Measurements from ENCODE around the gene CDHR3. TPM values are rescaled to one million over a fixed set of nuclear protein-coding genes. Genes with fewer than 3 reads are reported as not detected.
A peak's percentile ranks its signal among the peaks of the same experiment; 100 is the strongest.

Gene CDHR3
- total and polyA plus RNA-seq, 2 of the 8 experiments (the other 6 are each of a cell fraction or from before 2014, with no cell fraction given) = 6.4 to 6.8 TPM

DNA sequence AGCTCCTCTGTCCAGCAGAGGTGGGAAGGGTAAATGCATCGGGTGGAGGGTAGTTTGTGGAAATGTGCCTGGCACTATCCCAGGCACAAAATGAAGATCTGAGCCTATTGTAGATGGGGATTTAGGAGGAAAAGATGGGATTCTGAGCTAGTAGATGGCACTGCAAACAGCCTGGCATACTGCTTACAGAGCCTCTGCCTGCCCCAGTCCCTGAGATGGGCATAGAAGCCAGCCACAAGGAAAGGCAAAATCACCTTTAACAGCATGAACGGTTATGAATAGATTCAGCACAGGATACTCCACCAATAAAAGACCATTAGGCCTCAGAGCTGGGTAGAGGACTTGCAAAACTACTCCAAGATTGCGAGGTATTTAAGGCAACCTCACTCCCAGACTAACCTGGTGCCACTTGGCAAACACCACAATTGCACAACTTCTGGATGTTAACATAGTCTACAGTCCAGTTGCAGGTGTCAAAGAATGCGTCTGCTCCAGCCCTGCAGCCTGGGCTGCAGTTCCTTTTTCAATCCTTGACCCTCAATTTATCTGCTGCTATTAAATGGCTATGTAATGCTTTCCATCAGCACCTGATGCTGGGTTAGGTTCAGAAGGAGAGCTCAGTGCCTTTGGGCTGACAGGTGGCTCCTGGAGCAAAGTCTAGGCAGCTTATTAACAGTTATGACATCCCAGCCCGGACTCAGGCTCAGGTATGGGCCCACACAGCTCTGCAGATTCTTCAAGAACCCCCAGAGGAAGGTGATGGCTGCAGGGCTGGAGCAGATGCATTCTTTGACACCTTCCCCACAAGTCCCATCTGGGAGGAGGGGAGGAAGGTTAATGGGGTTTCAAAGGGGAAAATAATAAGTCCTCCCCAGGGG lies 34.0 kb downstream of the CDHR3 start:
- FAIRE-seq (no peak), DNase-seq (ENCODE audit: low read depth in 1 of 2, low spot score in 2 of 2) (no peak)
- no peak for TF ChIP-seq RFX5 (IDR thresholded peaks at IDR 0.05; ENCODE audit: borderline replicate concordance, low read depth, low read length)
- no peak for TF ChIP-seq GABPA (IDR thresholded peaks at IDR 0.05; ENCODE audit: borderline replicate concordance, insufficient read depth, low read length)
- TF ChIP-seq BACH1 (IDR thresholded peaks at IDR 0.05; ENCODE audit: low read length) = no peak
- TF ChIP-seq KDM1A (IDR thresholded peaks at IDR 0.05; ENCODE audit: borderline replicate concordance, low read length) = no peak
- no peak for TF ChIP-seq NANOG (IDR thresholded peaks at IDR 0.05; ENCODE audit: insufficient read depth, low read depth, low read length, poor library complexity, severe bottlenecking)
- TF ChIP-seq TAF1 (IDR thresholded peaks at IDR 0.05; ENCODE audit: low read depth, low read length) = no peak
- TF ChIP-seq TAF7 (optimal IDR thresholded peaks at IDR 0.05; ENCODE audit: borderline replicate concordance, low read depth, low read length) = no peak
- no peak for TF ChIP-seq JUN (IDR thresholded peaks at IDR 0.05; ENCODE audit: low read depth, low read length)
- no peak for TF ChIP-seq RNF2 (IDR thresholded peaks at IDR 0.05; ENCODE audit: borderline replicate concordance, low read depth, low read length, missing control alignments, poor library complexity, severe bottlenecking)
- no peak for TF ChIP-seq POU5F1 (IDR thresholded peaks at IDR 0.05; ENCODE audit: low read depth, low read length)
- Histone ChIP-seq H4K91ac (replicated peaks; ENCODE audit: insufficient read length, low read length) (no peak overlapping the region), H4K5ac (ENCODE audit: insufficient read length, low read depth, low read length) (no peak overlapping the region), H2BK120ac (replicated peaks; ENCODE audit: low read depth, low read length) (no peak overlapping the region), H2BK12ac (ENCODE audit: low read depth, low read length) (no peak overlapping the region), H3K9me3 (ENCODE audit: insufficient read depth in 2 of 2, low read depth in 1 of 2, low read length in 1 of 2) (no peaks in the 10 kb centered on the region), H3K4me3 (ENCODE audit: extremely low read depth in 1 of 4, insufficient read depth in 2 of 4, low read depth in 3 of 4, low read length in 4 of 4) (no peak overlapping the region), H2BK5ac (ENCODE audit: low read depth, low read length) (no peak overlapping the region), H3K4ac (replicated peaks; ENCODE audit: insufficient read length, low read depth, low read length) (no peak overlapping the region), H2BK15ac (ENCODE audit: low read length) (0 out of 2 replicates have a peak overlapping the region, but pooled peaks have one; percentile 13), H4K8ac (ENCODE audit: extremely low read depth, insufficient read depth, low read length) (no peak overlapping the region), H4K20me1 (replicated peaks in 1 of 2; ENCODE audit: control insufficient read depth in 1 of 2, insufficient read depth in 2 of 2, low read length in 2 of 2) (no peaks in the 10 kb centered on the region), H3K56ac (replicated peaks; ENCODE audit: insufficient read length, low read depth, low read length) (no peak overlapping the region), H3K14ac (ENCODE audit: insufficient read length) (no peak overlapping the region), H3K27ac (ENCODE audit: low read depth, low read length) (no peak overlapping the region), H3K79me1 (ENCODE audit: low read depth, low read length) (no peaks in the 10 kb centered on the region), H2BK20ac (ENCODE audit: low read length) (0 out of 2 replicates have a peak overlapping the region, but pooled peaks have one; percentile 21), H3K27me3 (replicated peaks in 1 of 4; ENCODE audit: control insufficient read depth in 3 of 4, extremely low read depth in 1 of 4, insufficient read depth in 3 of 4, low read length in 3 of 4) (no peaks in the 10 kb centered on the region; a peak in 1 of 7 replicates), H2AK5ac (ENCODE audit: low read depth, low read length) (no peak overlapping the region), H3K4me2 (ENCODE audit: insufficient read depth in 1 of 2, low read depth in 2 of 2, low read length in 2 of 2) (no peak overlapping the region), H3K9ac (replicated peaks in 1 of 4; ENCODE audit: extremely low read depth in 1 of 4, low read depth in 3 of 4, low read length in 3 of 4) (no peak overlapping the region), H3K79me2 (ENCODE audit: control insufficient read depth in 1 of 2, insufficient read depth in 2 of 2, low read length in 2 of 2) (no peaks in the 10 kb centered on the region), H2AFZ (ENCODE audit: low read length) (no peak overlapping the region), H3K23me2 (ENCODE audit: low read depth, low read length) (no peaks in the 10 kb centered on the region), H3K18ac (ENCODE audit: extremely low read depth, low read length) (no peak overlapping the region), H3K23ac (ENCODE audit: insufficient read length) (no peak overlapping the region), H3K4me1 (replicated peaks in 1 of 4; ENCODE audit: control insufficient read depth in 3 of 4, insufficient read depth in 4 of 4, low read length in 3 of 4) (peaks cover 0 to 5% (median 3%) of the 10 kb centered on the region in 4 experiments; a peak in 5 of 7 replicates), H3K36me3 (ENCODE audit: control insufficient read depth in 2 of 4, insufficient read depth in 4 of 4, low read length in 3 of 4) (no peaks in the 10 kb centered on the region)
- ChIA-PET CTCF (ENCODE audit: partially characterized antibody) (interaction anchor here (0.6 to 4.9 kb wide), 12 partner anchors 8 to 460 kb away, joined by 3 to 31 read pairs (median 4); no protein-coding TSS in a partner anchor), POLR2A (ENCODE audit: partially characterized antibody) (no interaction called here)
- 90% methylated on average over 5 of the region's 5 CpGs; no CpG with 5 or more reads in 1 of the 2 experiments for WGBS, 2 experiments (ENCODE audit: extremely low coverage in 1 of 2, insufficient coverage in 1 of 2, insufficient read length in 1 of 2, insufficient replicate concordance in 2 of 2, low coverage in 1 of 2, low lambda C conversion rate in 2 of 2, missing lambda C conversion rate in 1 of 2)
